NCI-H446 (cell line): Measurements from ENCODE around the gene PLXNA4.

Experiments
- DNase-seq, 2 experiments: peaks; one replicate each; lab custom pipeline; 2025; lab: John Stamatoyannopoulos, UW

The PLXNA4 gene

DNA sequence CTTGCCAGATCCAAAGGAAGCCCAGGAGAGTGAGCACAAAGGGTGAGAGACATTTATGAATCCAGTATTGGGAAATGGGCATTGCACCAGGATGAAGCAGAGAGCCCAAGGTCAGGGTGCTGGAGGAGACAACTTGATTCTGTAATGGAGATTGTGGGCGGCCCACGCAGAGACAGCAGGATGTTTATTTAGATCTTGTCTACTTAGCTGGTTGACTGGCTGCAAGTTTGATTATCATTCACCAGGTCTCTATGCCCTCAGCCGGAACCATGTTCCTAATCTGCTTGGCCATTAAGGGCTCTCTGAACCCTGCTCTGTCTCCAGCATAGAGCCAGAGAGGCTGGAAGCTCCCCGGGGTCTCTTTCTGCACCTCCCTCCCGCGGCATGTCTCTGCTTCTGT lies 188.7 kb downstream of the PLXNA4 start:
- no peak for DNase-seq

DNA sequence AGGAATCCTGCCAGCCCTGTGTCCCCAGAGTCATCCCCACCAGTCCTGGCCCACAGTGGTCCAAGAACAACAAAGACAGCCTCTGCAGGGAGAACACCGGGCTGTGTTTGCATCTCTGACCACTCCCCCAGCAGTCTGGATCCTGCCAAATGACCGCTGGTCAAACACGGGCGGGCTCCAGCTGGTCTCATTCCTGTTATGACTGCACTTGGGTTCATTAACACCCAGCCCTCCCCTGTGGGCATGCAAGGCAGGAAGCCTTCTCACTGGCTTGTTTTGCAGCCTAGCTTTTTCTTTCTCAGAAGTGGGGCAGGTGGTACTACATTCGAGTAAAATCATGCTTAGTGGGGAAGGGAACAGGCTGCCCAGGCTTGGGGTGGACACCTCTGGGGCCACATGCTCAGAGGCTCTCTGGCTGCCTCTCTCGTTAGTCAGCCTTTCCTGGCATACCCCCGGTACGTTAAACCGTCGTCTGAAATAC lies 190.0 kb downstream of the PLXNA4 start:
- no peak for DNase-seq

DNA sequence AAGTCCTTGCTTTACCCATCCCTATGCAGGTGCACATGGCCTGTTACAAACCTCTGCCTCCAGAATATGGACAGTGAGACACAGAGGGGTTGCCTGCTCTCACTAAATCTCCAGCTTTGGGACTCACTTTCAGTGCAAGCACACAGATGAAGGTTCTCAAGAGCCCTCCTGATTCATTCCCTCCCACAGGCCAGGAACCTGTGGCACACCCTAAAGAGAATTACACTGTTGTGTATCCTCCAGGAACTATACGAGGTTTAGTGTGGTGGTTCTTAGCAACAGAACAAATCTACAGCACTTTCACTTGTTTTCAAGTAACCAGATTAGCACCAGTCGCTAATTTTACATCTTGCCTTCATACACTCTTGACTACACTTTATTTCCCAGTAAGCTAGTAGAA lies 192.3 kb downstream of the PLXNA4 start:
- no peak for DNase-seq

DNA sequence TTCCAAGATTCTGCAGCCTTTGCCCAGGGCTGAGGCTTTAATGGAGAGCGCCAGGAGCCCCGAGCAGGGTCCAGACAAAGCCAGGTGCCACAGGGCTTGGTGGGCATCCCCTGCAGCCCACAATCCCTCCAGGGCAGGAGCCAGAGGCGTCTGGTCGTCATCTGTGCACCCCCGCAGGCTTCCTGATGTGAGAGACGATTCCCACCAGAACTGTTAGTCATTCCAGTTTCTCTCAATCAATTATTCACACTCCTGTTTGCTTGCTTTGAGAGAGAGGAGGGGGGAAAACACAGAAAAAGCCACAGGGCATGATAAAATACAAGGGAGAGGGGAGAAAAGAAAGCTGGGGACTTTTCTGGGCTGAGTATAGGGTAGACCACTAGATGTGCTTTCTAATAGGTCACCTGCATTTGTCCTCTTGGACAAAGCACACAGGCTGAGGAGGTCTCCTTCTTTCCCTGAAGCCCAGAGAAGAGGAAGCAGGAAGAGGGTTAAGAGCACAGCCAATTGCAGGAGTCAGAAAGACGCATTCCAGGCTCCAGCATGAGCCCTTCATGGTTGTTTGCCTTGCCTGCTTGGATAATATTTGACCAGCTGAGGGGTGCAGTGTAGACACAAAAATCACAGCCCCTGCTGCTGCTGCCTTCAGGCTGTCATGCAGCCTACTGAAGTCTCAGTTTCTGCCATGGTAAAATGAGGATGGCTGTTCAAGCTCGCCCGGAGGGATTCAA lies 194.4 kb downstream of the PLXNA4 start:
- no peak for DNase-seq

DNA sequence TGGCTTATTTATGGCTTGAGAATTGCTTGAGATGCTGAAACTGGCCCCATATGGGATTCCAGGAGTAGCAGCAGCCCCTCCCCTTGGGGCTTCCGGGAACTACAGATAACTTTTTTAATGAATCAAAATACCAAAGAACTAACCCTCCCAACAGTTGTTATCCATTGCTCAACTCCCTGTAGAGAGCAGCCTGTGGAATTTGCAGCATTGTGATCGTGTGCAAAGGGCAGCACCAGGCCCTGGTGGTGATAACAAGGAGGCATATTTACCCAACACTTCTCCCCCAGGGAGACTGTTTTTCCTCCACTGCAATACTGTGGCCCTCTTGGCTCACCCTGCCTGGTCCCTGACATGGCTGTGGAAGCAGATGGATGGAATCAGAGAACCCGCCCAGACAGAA lies 196.2 kb downstream of the PLXNA4 start:
- no peak for DNase-seq

DNA sequence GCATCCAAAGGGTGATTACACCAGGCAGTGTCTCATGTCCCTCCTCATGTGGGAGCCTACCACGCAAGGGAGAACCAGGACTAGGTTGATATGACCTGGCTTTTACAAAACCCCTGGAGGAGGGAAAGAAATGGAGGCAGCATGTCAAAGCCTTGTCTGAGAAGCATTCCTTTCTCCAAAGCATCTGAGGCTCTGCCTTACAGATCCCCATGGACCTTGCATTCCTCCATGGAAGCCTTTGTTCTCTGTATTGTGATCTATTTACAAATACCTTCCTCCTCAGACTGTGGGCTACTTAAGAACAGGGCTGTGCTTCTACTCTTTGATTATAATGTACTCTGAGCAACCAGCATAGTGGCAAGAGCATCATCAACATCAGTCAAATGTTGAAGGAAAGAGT lies 197.0 kb downstream of the PLXNA4 start:
- DNase-seq = no peak

DNA sequence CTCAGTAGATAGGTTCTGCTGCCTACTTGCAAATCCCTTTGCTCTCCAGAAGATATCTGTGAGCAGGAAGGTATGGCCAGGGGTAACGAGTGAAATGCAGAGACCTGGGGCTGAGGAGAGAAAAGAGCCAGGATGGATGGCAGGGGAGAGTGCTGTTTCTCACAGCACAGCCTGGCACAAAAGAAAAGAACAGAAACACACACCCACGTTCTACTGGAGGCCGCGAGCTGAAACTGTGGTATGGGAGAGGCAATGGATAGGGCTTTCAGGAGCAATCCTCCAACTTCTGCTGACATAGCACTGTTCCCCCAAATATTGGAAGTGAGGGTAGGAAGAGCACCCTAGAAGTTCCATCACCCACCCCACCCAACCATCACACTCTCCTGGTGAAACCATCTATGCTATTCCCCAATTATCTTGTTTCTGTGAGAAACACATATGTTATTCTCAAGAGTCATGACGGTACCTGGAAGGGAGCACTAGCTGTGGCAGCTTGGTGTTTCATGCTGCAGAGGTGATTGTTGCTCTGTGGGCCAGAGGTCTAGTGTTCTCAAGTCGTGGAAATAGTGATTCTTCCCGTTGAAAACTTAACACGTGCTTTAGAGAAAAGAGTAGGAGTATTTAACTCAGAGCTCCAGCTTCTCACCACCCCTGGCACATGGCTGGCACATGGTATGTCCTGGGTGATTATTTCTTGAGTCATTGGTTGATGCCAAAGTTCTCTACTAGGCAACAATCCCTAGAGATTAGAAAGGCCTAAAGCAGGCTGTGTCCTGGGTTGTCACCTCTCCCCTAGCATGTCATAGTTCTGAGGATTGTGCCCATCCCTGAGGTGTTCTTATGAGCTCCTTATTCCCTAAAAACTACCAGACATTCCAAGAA lies 198.3 kb downstream of the PLXNA4 start:
- no peak for DNase-seq

DNA sequence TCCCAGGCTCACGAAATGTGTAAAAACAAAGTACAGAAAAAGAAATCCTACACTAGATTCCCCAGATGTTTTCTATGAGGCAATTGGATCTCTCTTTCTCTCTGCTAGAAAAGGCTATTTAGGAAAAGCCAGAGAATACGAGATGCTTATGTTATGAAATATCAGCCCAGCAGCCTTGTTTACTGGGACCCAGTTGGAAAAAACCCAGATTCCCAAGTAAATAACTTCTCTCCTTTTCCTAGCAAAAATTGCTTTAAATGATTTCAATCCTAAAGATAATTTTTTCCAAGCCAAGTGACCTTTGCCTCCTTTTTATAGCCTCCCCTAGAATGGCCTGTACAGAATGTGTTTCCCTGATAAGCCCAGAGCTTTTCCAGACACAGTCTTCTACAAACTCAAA lies 199.3 kb downstream of the PLXNA4 start:
- DNase-seq = no peak

DNA sequence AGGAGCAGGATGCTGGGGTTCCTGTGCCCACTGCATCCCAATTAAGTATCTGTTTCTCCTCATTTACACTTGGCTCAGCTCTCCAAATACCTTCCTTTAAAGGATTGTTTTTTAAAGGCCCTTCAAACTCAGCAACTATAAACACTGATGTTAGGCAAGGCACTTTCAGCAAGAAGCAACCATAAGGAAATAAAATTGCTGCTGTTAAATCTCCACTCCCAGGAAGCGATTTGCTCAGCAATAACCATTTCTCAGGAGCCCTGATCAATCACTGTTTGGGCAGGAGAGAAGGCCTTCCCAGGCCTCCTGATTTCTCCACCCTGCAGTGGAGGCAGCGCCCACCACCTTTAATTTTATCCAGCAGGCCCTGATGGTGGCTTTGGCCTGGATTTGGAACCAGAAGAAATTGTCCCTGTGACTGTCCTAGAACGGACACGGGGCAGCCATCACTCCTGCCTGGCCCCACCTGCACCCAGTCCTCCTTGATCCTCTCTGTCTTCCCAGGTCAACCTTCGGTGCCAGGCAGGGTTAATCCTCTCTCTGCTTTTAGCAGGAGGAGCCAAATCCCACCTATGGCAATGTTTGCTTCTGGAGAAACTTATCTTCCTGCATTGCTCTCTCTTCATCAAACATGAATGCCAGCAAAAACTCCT lies 199.8 kb downstream of the PLXNA4 start:
- DNase-seq = no peak

DNA sequence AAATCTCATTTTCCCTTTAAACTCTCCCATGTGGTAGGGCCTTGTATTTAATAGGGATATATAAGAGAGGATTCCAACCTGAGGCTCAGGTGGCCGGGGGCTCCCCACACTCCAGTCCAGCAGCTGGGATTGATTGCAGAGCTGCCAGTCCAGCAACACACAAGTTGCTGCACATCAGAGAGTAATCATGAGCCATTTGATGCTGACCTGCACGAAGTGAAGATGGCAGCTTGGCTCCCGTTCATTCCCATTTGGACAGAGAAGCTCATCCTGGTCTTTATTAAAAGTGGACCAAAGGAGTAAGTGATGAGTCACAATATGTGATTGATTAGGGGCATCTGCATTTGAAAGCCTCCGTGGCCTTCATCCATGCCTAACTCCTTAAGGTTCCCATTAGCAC lies 202.4 kb downstream of the PLXNA4 start:
- DNase-seq = no peak

DNA sequence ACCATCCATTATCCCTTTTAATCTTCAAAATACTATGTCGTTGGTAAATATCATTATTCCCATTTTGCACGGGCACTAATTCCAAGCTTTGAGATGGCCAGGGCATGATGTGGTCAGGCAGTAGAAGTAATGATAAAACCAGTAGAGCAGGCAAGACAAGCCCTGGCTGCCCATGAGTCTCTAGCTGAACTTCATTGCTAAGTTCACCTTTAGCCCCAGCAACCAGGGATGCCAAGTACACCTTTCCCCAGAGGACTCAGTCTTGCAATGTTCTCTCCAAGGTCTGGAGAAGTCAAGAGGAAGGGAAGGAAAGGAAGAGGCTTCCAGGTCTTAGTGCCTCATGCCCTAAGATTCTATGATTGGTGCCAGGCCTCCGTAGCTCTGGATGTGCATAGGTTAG lies 203.2 kb downstream of the PLXNA4 start:
- DNase-seq = no peak

DNA sequence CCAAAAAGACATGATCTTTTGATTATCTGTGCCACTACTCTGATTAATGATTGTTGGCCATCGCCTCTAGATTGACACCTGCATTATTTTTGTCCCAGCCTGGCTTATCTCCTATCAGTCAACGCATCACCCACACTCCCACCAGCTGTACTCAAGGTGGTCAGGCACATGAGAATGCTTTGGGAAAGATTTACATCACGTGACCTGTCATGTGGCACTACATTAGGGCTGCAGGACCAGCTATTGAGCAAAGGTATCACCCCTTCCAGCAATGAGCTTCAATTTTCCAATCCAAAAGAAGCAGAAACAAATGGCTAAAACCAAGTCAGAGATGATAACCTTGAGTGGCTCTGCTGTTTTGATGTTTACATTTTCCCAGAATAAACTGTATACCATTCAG lies 204.3 kb downstream of the PLXNA4 start:
- no peak for DNase-seq

DNA sequence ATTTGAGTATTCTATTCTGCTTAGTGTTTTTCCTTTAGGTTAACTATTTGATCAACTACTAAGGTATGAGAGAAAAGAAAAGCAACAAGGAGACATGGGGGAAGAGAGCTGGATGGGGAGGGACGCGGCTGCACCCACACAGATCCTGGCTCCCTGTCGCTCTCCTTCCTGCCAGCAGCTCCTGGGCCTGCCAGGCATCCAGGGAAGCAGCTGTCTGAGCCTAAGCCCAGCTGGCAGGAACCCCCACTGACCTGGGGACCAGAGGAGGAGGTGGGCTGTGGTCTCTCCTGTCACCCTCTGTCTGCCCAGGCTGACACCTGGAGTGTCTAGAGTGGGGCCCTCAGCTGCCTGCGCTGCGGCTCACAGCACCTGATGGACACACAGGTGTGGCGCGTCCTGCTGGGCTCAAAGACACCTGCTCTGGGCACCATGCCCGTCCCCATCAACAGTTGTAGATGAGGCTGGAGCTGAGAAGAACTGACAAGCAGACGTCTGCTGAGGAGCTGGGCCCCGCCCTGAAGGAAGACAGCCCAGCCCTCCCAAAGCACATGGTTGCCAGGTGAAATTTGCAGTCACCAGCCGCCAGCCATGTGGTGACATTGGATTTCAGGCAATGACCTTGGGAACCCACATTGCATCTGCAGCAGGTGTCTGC lies 207.9 kb downstream of the PLXNA4 start:
- peak in 1 of 2 experiments; percentile 18 for DNase-seq

DNA sequence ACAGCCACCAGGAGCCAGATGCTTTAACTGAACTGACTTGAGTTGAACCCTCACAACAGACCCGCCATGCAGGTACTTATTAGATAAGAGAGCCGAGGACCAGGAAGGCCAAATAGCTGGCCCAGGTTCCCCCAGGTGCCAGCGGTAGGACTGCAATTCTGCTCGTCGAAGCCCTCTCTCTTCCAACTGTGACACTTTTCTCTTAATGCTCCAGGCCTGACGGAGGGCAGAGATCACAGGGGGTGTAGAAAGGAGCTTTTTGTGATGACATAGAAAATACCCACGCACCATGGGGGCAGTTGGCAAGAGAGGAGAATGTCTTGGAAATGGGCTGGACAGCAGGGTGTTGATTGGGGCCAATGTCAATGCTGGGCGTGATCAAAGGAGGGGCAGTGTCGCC lies 208.5 kb downstream of the PLXNA4 start:
- DNase-seq = no peak

DNA sequence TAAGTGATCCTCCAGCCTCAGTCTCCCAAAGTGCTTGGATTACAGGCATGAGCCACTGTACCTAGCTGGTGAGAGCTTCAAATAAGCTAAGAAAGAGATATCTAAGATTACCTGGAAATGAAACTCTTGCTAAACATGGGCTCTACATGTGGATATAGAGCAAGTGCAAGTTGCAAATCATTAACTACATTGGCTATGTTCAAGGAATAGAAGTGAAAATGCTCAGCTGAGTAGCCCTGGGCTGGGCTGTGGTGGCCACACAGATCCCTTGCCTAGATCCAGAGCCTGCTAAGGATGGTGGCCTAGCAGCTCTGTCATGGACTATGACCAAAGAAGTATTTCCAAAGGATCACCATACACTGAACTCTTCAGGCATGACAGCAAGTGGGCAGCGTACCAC lies 209.3 kb downstream of the PLXNA4 start:
- DNase-seq = no peak

DNA sequence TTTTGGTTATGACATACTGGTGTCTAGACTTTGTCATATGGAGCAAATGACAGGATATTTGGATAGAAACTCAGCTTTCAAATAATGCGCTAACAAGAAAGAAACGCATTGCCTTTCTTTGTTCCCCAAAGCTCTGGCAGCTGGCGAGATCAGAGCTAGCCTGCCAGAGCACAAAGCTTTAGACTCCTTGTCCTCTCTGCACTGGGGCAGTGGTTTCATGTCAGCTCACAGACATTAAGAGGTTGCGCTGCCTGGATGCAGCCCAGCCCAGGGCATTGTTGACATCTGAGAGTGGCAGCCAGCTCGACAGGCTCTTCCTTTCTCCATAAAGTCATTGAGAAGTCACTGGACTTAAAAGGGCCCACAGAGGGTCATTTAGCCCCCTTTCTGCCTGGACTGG lies 212.0 kb downstream of the PLXNA4 start:
- no peak for DNase-seq

DNA sequence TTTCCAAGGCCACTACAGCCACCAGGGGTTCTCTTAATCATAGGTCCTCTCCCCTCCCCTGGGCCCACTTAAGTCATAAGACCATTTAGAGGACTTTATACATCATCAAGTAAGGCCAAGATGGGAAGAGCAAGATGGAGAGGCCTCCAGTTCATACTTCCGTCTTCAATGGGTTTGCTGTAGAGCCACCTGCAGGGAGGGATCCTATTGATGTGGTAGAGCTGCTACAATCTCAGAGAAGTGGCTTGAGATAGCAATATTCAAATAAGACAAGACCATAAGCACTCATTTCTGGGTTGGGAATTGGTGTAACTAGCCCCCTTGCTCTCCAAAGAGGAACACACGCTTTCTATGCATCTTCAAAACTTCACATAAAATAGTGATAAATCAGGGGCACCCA lies 214.2 kb downstream of the PLXNA4 start:
- no peak for DNase-seq

DNA sequence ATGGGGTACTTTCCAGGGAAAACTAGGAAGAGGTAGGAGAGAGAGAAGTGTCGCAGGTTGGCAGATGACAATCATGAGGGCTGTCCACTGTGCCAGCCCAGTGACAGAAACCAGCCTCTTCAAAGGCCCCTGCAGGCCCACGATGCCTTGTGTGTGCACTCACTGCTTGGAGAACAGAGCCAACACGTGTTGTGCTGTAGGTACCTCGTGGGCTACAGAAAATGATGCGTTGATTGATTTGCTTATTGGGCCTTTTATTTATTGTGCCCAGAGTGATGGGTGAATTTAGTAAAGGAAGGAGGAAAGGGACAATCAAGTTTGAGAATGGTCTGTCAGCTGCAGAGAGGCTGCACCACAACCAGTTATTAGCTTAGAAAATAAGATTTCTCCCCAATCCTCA lies 215.1 kb downstream of the PLXNA4 start:
- no peak for DNase-seq

DNA sequence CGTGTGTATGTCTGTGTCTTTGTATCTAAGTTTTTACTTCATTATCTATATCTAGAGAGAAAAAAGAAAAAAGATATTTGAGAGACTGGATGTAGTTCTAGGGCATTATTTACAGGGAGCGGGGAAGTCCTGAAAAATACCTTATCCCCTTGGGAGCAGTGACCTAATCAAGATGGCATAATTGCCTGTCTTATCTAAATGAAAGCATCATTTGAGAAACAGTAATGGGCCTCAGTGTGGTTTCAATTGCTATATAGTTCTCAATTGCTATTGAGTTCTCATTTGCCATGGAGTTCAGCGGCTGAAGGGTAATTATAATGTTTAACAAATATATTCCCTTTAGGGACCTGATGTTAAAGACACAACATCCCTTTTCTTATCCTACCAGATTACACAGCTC lies 216.5 kb downstream of the PLXNA4 start:
- no peak for DNase-seq

DNA sequence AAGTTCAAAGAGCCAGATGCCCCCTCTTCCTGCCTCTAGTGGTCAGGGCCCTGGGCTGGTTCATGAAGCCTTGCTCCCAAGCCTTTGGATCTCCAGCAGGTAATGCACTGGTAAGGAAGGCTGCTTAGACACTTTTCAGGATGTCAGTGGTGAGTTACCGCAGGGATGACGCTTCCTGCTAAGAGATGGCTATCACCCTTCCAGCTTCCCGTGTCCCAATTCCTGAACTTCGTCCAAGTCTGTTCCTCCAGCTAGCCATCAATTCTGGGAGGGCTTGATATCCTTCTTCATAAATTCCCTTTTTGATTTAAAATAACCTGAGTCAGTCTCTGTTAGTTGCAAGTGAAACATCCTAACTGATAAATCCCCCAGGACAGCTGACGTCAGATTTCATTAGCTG lies 221.2 kb downstream of the PLXNA4 start:
- no peak for DNase-seq

DNA sequence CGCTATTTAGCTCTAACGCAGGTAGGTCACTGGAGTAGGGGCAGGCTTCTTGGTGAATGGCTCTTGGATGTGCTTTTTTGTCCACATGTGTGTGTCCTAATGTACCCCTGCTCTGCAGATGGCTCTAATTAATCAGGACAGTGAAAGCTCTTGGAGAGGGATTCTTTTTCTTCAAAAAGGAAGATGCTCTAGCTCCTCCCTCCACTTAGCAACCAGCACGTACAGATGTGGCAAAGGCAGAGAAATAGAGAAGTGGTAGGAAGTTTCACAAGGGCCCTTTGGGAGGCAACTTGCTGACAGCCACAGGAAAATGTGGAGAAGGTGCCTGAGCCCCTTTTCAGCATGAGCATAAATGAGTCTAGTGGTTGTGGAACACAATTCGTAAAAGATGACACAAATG lies 221.7 kb downstream of the PLXNA4 start:
- no peak for DNase-seq

DNA sequence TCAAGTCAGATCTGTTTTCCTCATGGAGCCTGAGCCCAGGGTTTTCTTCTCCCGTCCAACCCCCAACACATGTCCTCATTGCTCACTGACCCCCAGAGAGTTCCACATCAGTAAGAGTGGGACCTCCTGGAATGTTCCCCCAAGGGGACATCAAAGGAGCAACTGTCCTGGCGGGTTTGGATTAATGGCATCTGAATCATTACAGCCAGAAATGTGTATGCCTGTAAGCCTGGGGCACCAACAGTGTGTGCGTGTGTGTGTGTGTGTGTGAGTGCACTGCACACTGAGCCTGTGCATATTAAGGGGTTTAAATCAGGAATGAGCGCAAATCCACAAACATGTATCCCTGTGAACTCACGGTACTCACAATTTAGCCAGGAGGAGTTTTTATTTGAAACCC lies 222.3 kb downstream of the PLXNA4 start:
- no peak for DNase-seq
